K562 (cell line): Measurements from ENCODE around the gene GABRA5. TPM values are rescaled to one million over a fixed set of nuclear protein-coding genes. Genes with fewer than 3 reads are reported as not detected.

Experiments used
- ATAC-seq: fragments of 200-7000 bp; cut with Tn5 transposase; 3 replicates; pipeline ENCODE4 v1.9.1; 2020; ENCODE audit warnings: moderate library complexity
- BruUV-seq: library from RNA; stranded (reverse); fragments of 400-500 nt; replicated peaks from 2 replicates; lab custom pipeline; 2021; lab: Mats Ljungman, UMichigan
- CTCF ChIA-PET: fragments of 300-600 bp; formaldehyde crosslinking; extraction: SDS; loops from one replicate; lab custom pipeline; 2021; ENCODE audit warnings: low intra/inter-chr PET ratio; lab: Yijun Ruan, JAX
- POLR2A ChIA-PET: fragments of 300-600, 350-650 bp; sonication (Branson Sonifier 250); formaldehyde crosslinking; extraction: SDS; loops from one replicate; lab custom pipeline; 2021; ENCODE audit warnings: antibody characterized with exemption, inconsistent platforms; lab: Yijun Ruan, JAX
- DNase-seq, 4 experiments: peaks; one replicate each; pipeline versions ENCODE4 v3.0.0 to v3.0.0-alpha.2; 2011 to 2018; ENCODE audit warnings: low spot score in 3 of 4, mixed read lengths in 3 of 4; ENCODE audit errors: extremely low read depth in 1 of 4
- FAIRE-seq: peaks from 2 replicates; lab custom pipeline; 2011; peaks lifted over from hg19 to GRCh38; lab: Jason Lieb, UNC
- H2AFZ ChIP-seq: 2 replicates; pipeline ENCODE4 v1.6.0; 2011; ENCODE audit warnings: low read depth, low read length, control low read depth, inconsistent platforms
- H3K27ac ChIP-seq: fragments of 200-600 bp; 3 replicates; pipeline ENCODE4 v1.8.0; 2011; ENCODE audit warnings: low read depth, mild to moderate bottlenecking, control low read depth, inconsistent platforms, low read length, moderate library complexity, mixed read lengths; ENCODE audit errors: extremely low read depth
- H3K27me3 ChIP-seq, 2 experiments: fragments of 300-600 bp in 1 of 2; 2 replicates in 1 of 2; 3 replicates in 1 of 2; pipeline versions ENCODE4 v1.6.0 to v1.8.0; 2011; ENCODE audit warnings: inconsistent platforms in 2 of 2, low read length in 2 of 2, mild to moderate bottlenecking in 1 of 2, mixed read lengths in 1 of 2, moderate library complexity in 1 of 2; ENCODE audit not compliant: control insufficient read depth in 2 of 2, insufficient read depth in 2 of 2
- H3K36me3 ChIP-seq: fragments of 300-600 bp; 3 replicates; pipeline ENCODE4 v1.8.0; 2011; ENCODE audit warnings: mild to moderate bottlenecking, low read length, inconsistent platforms; ENCODE audit not compliant: control insufficient read depth, insufficient read depth
- H3K4me1 ChIP-seq, 2 experiments: fragments of 200-600 bp in 1 of 2; replicated peaks in 1 of 2; 2 replicates in 1 of 2; 3 replicates in 1 of 2; pipeline versions ENCODE4 v1.5.1 to v1.8.0; 2011; ENCODE audit warnings: inconsistent platforms in 2 of 2, low read length in 2 of 2, mild to moderate bottlenecking in 1 of 2, mixed read lengths in 1 of 2, moderate library complexity in 1 of 2; ENCODE audit not compliant: control insufficient read depth in 2 of 2, insufficient read depth in 2 of 2
- H3K4me2 ChIP-seq: 2 replicates; pipeline ENCODE4 v1.6.1; 2011; ENCODE audit warnings: low read length, control low read depth, inconsistent platforms, mixed read lengths; ENCODE audit not compliant: insufficient read depth
- H3K4me3 ChIP-seq: fragments of 200-600 bp; sonication (generic), shearing (Covaris generic); 2 replicates; pipeline ENCODE4 v1.5.1; 2016; ENCODE audit warnings: control low read depth, inconsistent platforms
- H3K79me2 ChIP-seq: fragments of 200-600 bp; 3 replicates; pipeline ENCODE4 v1.8.0; 2011; ENCODE audit warnings: low read length, inconsistent platforms; ENCODE audit not compliant: control insufficient read depth, insufficient read depth
- H3K9ac ChIP-seq, 2 experiments: 2 replicates each; pipeline versions ENCODE4 v1.6.0 to v1.6.1; 2011; ENCODE audit warnings: low read depth in 2 of 2, low read length in 2 of 2, control low read depth in 1 of 2, inconsistent platforms in 1 of 2, mild to moderate bottlenecking in 1 of 2, mixed read lengths in 1 of 2; ENCODE audit not compliant: insufficient read depth in 1 of 2
- H3K9me1 ChIP-seq: one replicate; pipeline ENCODE4 v1.6.0; 2011; ENCODE audit warnings: inconsistent platforms, mild to moderate bottlenecking, low read length, moderate library complexity; ENCODE audit not compliant: control insufficient read depth, insufficient read depth
- H3K9me3 ChIP-seq: replicated peaks from 2 replicates; pipeline ENCODE4 v1.5.1; 2011; ENCODE audit warnings: low read depth, low read length, inconsistent platforms; ENCODE audit not compliant: control insufficient read depth, insufficient read depth
- H4K20me1 ChIP-seq: replicated peaks from 2 replicates; pipeline ENCODE4 v1.6.1; 2011; ENCODE audit warnings: low read length, inconsistent platforms, mixed read lengths; ENCODE audit not compliant: control insufficient read depth, insufficient read depth
- E2F1 ChIP-seq: sonication (generic); formaldehyde crosslinking; IDR thresholded peaks from 2 replicates; pipeline ENCODE4 v1.8.1; 2023; ENCODE audit warnings: mild to moderate bottlenecking, missing genetic modification reagents, moderate library complexity
- MECOM ChIP-seq: fragments of 250-450 bp; sonication (Bioruptor Pico); IDR thresholded peaks from 2 replicates; pipeline ENCODE4 v1.8.0; 2022; ENCODE audit warnings: inconsistent platforms
- MIER1 ChIP-seq: fragments of 450-650 bp; IDR thresholded peaks from 2 replicates; pipeline ENCODE4 v1.6.1; 2016; ENCODE audit warnings: antibody characterized with exemption, mild to moderate bottlenecking, low read depth
- TRIM24 ChIP-seq, 2 experiments: fragments of 450-650 bp; IDR thresholded peaks; 2 replicates each; pipeline ENCODE4 v1.6.1; 2016
- ZBTB8A ChIP-seq: fragments of 450-650 bp; IDR thresholded peaks from 2 replicates; pipeline ENCODE4 v1.6.1; 2018; ENCODE audit warnings: mild to moderate bottlenecking, moderate library complexity; ENCODE audit not compliant: partially characterized antibody
- ZNF133 ChIP-seq: fragments of 250-450 bp; sonication (Bioruptor Pico); IDR thresholded peaks from 2 replicates; pipeline ENCODE4 v1.4.0; 2020; ENCODE audit warnings: mild to moderate bottlenecking
- ZNF165 ChIP-seq: fragments of 250-450 bp; sonication (Bioruptor Pico); IDR thresholded peaks from 2 replicates; pipeline ENCODE4 v1.4.0; 2020; ENCODE audit warnings: borderline replicate concordance
- ZNF347 ChIP-seq: fragments of 450-650 bp; formaldehyde crosslinking; IDR thresholded peaks from 2 replicates; pipeline ENCODE4 v1.4.0; 2020; ENCODE audit warnings: low read depth, mild to moderate bottlenecking, moderate library complexity
- ZNF57 ChIP-seq: fragments of 450-650 bp; formaldehyde crosslinking; IDR thresholded peaks from 2 replicates; pipeline ENCODE4 v1.4.0; 2020; ENCODE audit warnings: mild to moderate bottlenecking, moderate library complexity
- ZNF583 ChIP-seq: fragments of 250-450 bp; sonication (Bioruptor Pico); IDR thresholded peaks from 2 replicates; pipeline ENCODE4 v1.4.0; 2020
- ZNF639 ChIP-seq, 2 experiments: fragments of 200-800 bp in 1 of 2; sonication (Bioruptor generic) in 1 of 2; sonication (generic) in 1 of 2; formaldehyde crosslinking in 1 of 2; IDR thresholded peaks in 1 of 2; conservative IDR thresholded peaks in 1 of 2; 2 replicates each; pipeline versions ENCODE4 v1.5.0 to v1.6.1; 2016 to 2020; ENCODE audit warnings: missing compliant biosample characterization in 1 of 2, missing genetic modification characterization in 1 of 2, missing genetic modification reagents in 1 of 2
- WGBS: fragments of 100-300 bp; shearing (Covaris generic); methylation state at CpG from one replicate; pipeline ENCODE4 v1.1.6; 2016; ENCODE audit warnings: low coverage, mixed read lengths; ENCODE audit not compliant: insufficient coverage; ENCODE audit errors: missing lambda C conversion rate; 5-methylcytosine and 5-hydroxymethylcytosine counted together
- in situ Hi-C: fragments of 300-500 bp; cut with MboI; formaldehyde crosslinking; loops from 4 replicates; pipeline ENCODE4 v1.15.0; 2018; ENCODE audit warnings: inconsistent platforms, mixed read lengths
- intact Hi-C: fragments of 100-400 bp; cut with micrococcal nuclease; formaldehyde crosslinking; loops from 2 replicates; pipeline ENCODE4 v1.14.2; 2022
- polyA plus RNA-seq, 8 experiments: library from polyadenylated mRNA; depleted of rRNA in 4 of 8; stranded (reverse) in 5 of 8; unstranded in 3 of 8; fragments of >200 nt; fragmentation: Nextera tagmentation in 2 of 8; fragmentation: Illumina TruSeq in 1 of 8; extraction: Ambion mirVana in 2 of 8; extraction: Trizol in 1 of 8; gene quantifications; 2 replicates each; pipeline versions ENCODE4 v1.2.1 to v1.2.3, GENCODE V29; 2011 to 2014; ENCODE audit warnings: inconsistent platforms in 1 of 8, missing spikeins in 1 of 8
- total RNA-seq, 7 experiments: library from RNA; depleted of rRNA in 6 of 7; stranded (reverse); fragments of >200 nt in 6 of 7; fragmentation: Illumina TruSeq in 2 of 7; extraction: Trizol in 2 of 7; gene quantifications; 2 replicates each; pipeline versions ENCODE4 v1.2.1 to v1.2.3, GENCODE V29; 2011 to 2021; ENCODE audit warnings: low replicate concordance in 1 of 7
- TF ChIP-seq, protein P1 (sequence below): fragments of 250-450 bp; sonication (Bioruptor Pico); IDR thresholded peaks from 2 replicates; pipeline ENCODE4 v1.4.0; 2020; ENCODE audit warnings: mild to moderate bottlenecking, moderate library complexity, borderline replicate concordance

Gene GABRA5
- total and polyA plus RNA-seq, 9 of the 15 experiments (the other 6 are each of a cell fraction or from before 2014, with no cell fraction given), result not detected

DNA sequence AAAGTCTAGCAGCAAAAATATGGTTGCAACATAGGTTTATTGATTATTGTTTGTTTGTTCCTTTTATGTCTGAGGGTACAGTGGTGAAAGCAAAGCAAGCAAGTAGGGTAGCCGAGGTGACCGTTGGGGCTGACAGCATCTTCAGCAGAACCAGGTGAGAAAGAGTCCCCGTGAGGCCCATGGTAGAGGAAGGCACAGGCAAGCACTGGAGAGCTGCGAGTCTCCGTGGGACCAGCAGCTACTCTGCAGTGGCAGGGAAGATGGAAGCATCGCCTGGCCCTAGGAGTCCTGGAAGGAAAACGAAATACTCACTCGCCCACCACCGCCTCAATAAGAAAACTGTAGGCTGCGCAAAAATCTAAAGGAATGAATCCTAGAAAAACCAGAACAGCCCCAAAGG, 25.3 kb upstream of the GABRA5 start:
- BruUV-seq, result no TSS peak
- no peaks in the 10 kb centered on the region for H3K9me1 ChIP-seq
- no peak for ATAC-seq
- intact Hi-C loops (no loop called here), in situ Hi-C loops (no loop called here)
- no peak overlapping the region for H3K4me3 ChIP-seq
- no peak for FAIRE-seq
- peaks cover 0 to 4% of the 10 kb centered on the region in 2 experiments; a peak in 3 of 5 replicates for H3K27me3 ChIP-seq
- TF ChIP-seq ZNF347 (CRISPR knock-in tag) (no peak), E2F1 (no peak), ZBTB8A (no peak)
- H3K27ac ChIP-seq, result no peak overlapping the region
- no peak overlapping the region for H3K4me2 ChIP-seq
- no peaks in the 10 kb centered on the region for H3K9me3 ChIP-seq
- H4K20me1 ChIP-seq, result no peaks in the 10 kb centered on the region
- POLR2A ChIA-PET, result no interaction called here
- CTCF ChIA-PET, result no interaction called here
- DNase-seq, result no peak
- no peaks in the 10 kb centered on the region for H3K4me1 ChIP-seq
- no peak overlapping the region for H3K9ac ChIP-seq
- 0% methylated on average over 10 of the region's 10 CpGs for WGBS
- no peaks in the 10 kb centered on the region for H3K79me2 ChIP-seq
- no peaks in the 10 kb centered on the region for H3K36me3 ChIP-seq
- no peak overlapping the region for H2AFZ ChIP-seq

- CTCF ChIA-PET, result no interaction called here
- Histone ChIP-seq H3K4me3 (no peak overlapping the region), H4K20me1 (no peaks in the 10 kb centered on the region), H3K9me1 (no peaks in the 10 kb centered on the region), H3K27ac (no peak overlapping the region), H3K36me3 (no peaks in the 10 kb centered on the region), H3K4me2 (no peak overlapping the region), H3K9me3 (no peaks in the 10 kb centered on the region), H3K9ac (no peak overlapping the region), H3K79me2 (no peaks in the 10 kb centered on the region), H3K27me3 (peaks cover 0 to 4% of the 10 kb centered on the region in 2 experiments; a peak in 3 of 5 replicates), H3K4me1 (no peaks in the 10 kb centered on the region), H2AFZ (no peak overlapping the region)
- ATAC-seq (no peak), FAIRE-seq (no peak), DNase-seq (no peak)
- BruUV-seq, result no TSS peak
- intact Hi-C loops, result no loop called here
- POLR2A ChIA-PET, result no interaction called here
- WGBS, result 0% methylated on average over 12 of the region's 12 CpGs
- in situ Hi-C loops, result no loop called here
- TF ChIP-seq ZNF165 (no peak), MIER1 (no peak), ZNF583 (CRISPR knock-in tag) (no peak), MECOM (CRISPR knock-in tag) (no peak), ZNF57 (CRISPR knock-in tag) (no peak), ZNF133 (CRISPR knock-in tag) (no peak), ZNF639 (CRISPR knock-in tag; conservative IDR thresholded peaks at IDR 0.05 in 1 of 2, IDR thresholded peaks at IDR 0.05 in 1 of 2) (no peak), TRIM24 (IDR thresholded peaks at IDR 0.05) (no peak)
- TF ChIP-seq, protein P1, sequence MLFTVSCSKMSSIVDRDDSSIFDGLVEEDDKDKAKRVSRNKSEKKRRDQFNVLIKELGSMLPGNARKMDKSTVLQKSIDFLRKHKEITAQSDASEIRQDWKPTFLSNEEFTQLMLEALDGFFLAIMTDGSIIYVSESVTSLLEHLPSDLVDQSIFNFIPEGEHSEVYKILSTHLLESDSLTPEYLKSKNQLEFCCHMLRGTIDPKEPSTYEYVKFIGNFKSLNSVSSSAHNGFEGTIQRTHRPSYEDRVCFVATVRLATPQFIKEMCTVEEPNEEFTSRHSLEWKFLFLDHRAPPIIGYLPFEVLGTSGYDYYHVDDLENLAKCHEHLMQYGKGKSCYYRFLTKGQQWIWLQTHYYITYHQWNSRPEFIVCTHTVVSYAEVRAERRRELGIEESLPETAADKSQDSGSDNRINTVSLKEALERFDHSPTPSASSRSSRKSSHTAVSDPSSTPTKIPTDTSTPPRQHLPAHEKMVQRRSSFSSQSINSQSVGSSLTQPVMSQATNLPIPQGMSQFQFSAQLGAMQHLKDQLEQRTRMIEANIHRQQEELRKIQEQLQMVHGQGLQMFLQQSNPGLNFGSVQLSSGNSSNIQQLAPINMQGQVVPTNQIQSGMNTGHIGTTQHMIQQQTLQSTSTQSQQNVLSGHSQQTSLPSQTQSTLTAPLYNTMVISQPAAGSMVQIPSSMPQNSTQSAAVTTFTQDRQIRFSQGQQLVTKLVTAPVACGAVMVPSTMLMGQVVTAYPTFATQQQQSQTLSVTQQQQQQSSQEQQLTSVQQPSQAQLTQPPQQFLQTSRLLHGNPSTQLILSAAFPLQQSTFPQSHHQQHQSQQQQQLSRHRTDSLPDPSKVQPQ, result no peak
Observed at GRCh38 chr15:26841941-26842340, 24.9 kb upstream of the GABRA5 start.
